ENCODE data around the gene CIB4.

The CIB4 gene

DNA sequence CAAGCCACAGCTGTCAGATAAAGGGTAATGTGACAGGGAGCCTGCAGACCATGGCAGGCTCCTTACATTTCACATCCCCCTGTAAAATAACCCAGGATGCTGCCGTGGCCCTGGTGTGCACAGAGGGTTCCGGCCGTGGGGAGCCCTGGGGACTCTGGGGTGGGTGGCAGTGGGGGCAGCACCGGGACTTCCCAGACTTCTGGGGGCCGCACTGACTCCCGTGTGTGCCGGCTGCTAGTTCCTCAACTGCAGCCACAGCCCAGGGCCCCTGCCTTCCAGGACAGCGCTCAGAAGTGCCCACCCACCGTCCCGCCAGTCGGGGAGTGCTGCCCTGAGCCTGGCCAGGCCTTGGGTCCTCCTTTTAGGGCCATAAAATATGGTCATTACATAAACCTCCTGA, 56.5 kb downstream of the CIB4 start:
- no peak overlapping the region for H3K4me2 ChIP-seq (ENCODE audit: low read length)
- H3K9ac ChIP-seq = no peak overlapping the region
- TF ChIP-seq CTCF (IDR thresholded peaks at IDR 0.05) = no peak
- no peak overlapping the region for H3K27ac ChIP-seq
- no peaks in the 10 kb centered on the region for H3K79me2 ChIP-seq
- no peaks in the 10 kb centered on the region for H3K27me3 ChIP-seq (ENCODE audit: control insufficient read depth, insufficient read depth, low read length)
- no peaks in the 10 kb centered on the region for H3K9me3 ChIP-seq (ENCODE audit: control insufficient read depth, low read length)
- H2AFZ ChIP-seq = no peak overlapping the region
- H3K4me3 ChIP-seq (ENCODE audit: low read depth, low read length) = no peak overlapping the region
- H3K36me3 ChIP-seq (ENCODE audit: control insufficient read depth, insufficient read depth, low read length) = no peaks in the 10 kb centered on the region
- H3K4me1 ChIP-seq = no peaks in the 10 kb centered on the region

DNA sequence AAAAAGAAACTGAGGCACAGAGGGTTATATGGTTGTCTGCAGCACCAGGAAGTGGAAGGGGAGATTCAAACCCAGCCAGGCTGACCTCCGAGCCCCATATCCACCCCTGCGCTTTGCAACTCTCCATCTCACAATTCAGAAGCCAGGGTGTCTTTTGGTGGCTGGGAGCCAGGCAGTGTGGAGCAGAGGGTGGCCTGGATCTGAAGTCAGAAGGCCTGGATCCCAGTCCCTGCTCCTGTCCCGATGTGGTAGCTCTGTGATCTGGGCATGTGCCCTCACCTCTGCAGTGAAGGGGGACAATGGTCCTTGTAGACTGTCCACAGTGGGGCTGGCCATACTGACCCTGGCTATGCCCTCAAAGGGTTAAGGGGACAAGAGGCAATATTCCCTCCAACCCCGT, 57.0 kb downstream of the CIB4 start:
- Histone ChIP-seq H3K4me1 (no peaks in the 10 kb centered on the region), H3K9ac (no peak overlapping the region), H3K9me3 (ENCODE audit: control insufficient read depth, low read length) (no peaks in the 10 kb centered on the region), H3K4me2 (ENCODE audit: low read length) (no peak overlapping the region), H2AFZ (no peak overlapping the region), H3K27ac (no peak overlapping the region), H3K4me3 (ENCODE audit: low read depth, low read length) (no peak overlapping the region), H3K27me3 (ENCODE audit: control insufficient read depth, insufficient read depth, low read length) (no peaks in the 10 kb centered on the region), H3K79me2 (no peaks in the 10 kb centered on the region), H3K36me3 (ENCODE audit: control insufficient read depth, insufficient read depth, low read length) (no peaks in the 10 kb centered on the region)
- TF ChIP-seq CTCF (IDR thresholded peaks at IDR 0.05) = no peak

DNA sequence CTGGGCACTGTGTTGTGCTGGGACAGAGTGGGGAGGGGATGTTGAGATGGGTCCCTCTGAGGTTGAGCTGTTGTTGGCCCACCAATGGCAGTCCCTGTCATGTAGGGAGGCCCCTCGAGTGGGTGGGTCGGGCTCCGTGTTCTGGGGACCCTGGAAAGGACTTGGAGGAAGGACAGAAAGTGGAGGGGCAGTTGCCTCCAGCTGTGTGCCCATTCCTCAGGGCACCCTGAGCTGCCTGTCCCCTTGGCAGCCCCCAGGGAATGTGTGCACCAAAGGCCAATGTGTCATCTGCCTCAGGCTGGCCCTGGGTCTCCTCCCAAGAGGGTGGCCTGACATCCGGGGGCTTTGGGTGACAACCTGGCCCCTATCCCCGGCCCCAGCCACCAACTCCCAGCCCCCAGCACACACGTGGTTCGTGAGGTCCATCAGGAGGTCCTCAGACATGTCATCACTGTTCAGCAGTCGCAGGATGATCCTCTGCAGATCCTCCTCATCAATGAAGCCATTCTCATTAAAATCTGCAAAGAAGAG, 57.7 kb downstream of the CIB4 start:
- no peak overlapping the region for H2AFZ ChIP-seq
- H3K4me2 ChIP-seq (ENCODE audit: low read length) = no peak overlapping the region
- no peaks in the 10 kb centered on the region for H3K79me2 ChIP-seq
- H3K36me3 ChIP-seq (ENCODE audit: control insufficient read depth, insufficient read depth, low read length) = no peaks in the 10 kb centered on the region
- TF ChIP-seq CTCF (IDR thresholded peaks at IDR 0.05) = no peak
- H3K27me3 ChIP-seq (ENCODE audit: control insufficient read depth, insufficient read depth, low read length) = no peaks in the 10 kb centered on the region
- no peak overlapping the region for H3K4me3 ChIP-seq (ENCODE audit: low read depth, low read length)
- H3K9ac ChIP-seq = no peak overlapping the region
- no peaks in the 10 kb centered on the region for H3K9me3 ChIP-seq (ENCODE audit: control insufficient read depth, low read length)
- H3K27ac ChIP-seq = no peak overlapping the region
- H3K4me1 ChIP-seq = no peaks in the 10 kb centered on the region

- Histone ChIP-seq H3K4me3 (ENCODE audit: low read depth, low read length) (no peak overlapping the region), H3K27me3 (ENCODE audit: control insufficient read depth, insufficient read depth, low read length) (no peaks in the 10 kb centered on the region), H3K4me1 (no peaks in the 10 kb centered on the region), H3K9me3 (ENCODE audit: control insufficient read depth, low read length) (no peaks in the 10 kb centered on the region), H3K27ac (no peak overlapping the region), H3K79me2 (no peaks in the 10 kb centered on the region), H3K4me2 (ENCODE audit: low read length) (no peak overlapping the region), H3K9ac (no peak overlapping the region), H2AFZ (no peak overlapping the region), H3K36me3 (ENCODE audit: control insufficient read depth, insufficient read depth, low read length) (no peaks in the 10 kb centered on the region)
- no peak for TF ChIP-seq CTCF (IDR thresholded peaks at IDR 0.05)
These were observed 58.3 kb downstream of the CIB4 start for GRCh38 chr2:26582890-26583289.

DNA sequence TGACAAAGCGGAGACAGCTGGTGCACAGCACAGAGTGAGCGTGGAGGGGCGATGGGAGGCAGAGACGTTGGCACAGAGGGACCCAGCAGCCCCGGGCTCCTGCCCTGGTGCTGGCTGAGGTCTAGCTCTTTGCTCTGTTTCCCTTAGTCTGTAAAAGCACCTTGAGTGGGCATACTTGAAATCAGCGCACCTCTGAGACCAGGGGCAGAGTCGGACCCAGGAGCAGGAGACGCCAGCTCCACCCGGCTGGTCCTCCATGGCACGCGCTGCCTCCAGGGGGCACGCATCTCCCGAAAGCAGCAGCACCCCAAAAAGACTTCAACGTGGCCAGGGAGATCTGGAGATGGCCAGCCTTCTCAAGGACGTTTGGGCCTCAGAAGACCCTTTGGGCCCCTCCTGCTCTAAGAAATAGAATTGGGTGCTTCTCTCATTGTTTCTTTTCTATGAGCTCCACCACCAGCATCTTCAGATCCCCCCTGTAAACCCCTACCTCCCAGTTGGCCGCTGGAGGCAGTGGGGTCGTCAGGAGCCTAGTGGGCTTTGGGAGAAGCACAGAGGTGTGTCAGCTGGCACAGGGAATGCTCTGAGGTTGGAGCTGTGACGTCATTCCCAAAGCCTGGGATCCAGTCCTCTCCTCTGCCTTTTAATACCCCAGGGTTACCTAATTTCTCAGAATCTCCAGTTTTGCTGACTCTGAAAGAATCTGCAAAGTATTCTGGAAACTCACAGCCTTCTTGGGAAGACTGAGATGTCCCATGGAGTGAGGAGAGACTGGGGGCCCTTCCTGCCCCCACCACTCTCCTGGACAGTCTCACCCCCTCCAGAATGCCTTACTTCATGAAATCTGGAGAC, 58.9 kb downstream of the CIB4 start:
- Histone ChIP-seq H3K27me3 (ENCODE audit: control insufficient read depth, insufficient read depth, low read length) (no peaks in the 10 kb centered on the region), H3K36me3 (ENCODE audit: control insufficient read depth, insufficient read depth, low read length) (no peaks in the 10 kb centered on the region), H3K9me3 (ENCODE audit: control insufficient read depth, low read length) (no peaks in the 10 kb centered on the region)

More for the DNA sequence above, 58.9 kb downstream of the CIB4 start:
- Histone ChIP-seq H2AFZ (no peak overlapping the region), H3K79me2 (no peaks in the 10 kb centered on the region), H3K4me1 (no peaks in the 10 kb centered on the region), H3K4me3 (ENCODE audit: low read depth, low read length) (no peak overlapping the region), H3K27ac (no peak overlapping the region), H3K9ac (no peak overlapping the region), H3K4me2 (ENCODE audit: low read length) (no peak overlapping the region)
- TF ChIP-seq CTCF (IDR thresholded peaks at IDR 0.05) = no peak

Measured in parathyroid adenoma (tissue), 2 donors.